Caco-2 (cell line): ENCODE results near the gene LRP1. TPM values are rescaled to one million over a fixed set of nuclear protein-coding genes. Genes with fewer than 3 reads are reported as not detected.

Experiments
- BruUV-seq: library from RNA; stranded (reverse); fragments of 400-500 nt; replicated peaks from 2 replicates; lab custom pipeline; 2021; lab: Mats Ljungman, UMichigan
- CTCF ChIA-PET: fragments of 300-600 bp; sonication (Branson Sonifier 250); formaldehyde crosslinking; loops from one replicate; lab custom pipeline; 2022; ENCODE audit warnings: antibody characterized with exemption; lab: Charles Lee
- POLR2A ChIA-PET: fragments of 300-600 bp; sonication (Branson Sonifier 250); formaldehyde crosslinking; loops from one replicate; lab custom pipeline; 2022; ENCODE audit warnings: antibody characterized with exemption; lab: Charles Lee
- DNase-seq, 2 experiments: peaks; one replicate each; pipeline versions ENCODE4 v3.0.0 to v3.0.0-alpha.2; 2020 to 2022
- H3K27me3 ChIP-seq: replicated peaks from 2 replicates; pipeline ENCODE4 v1.6.0; 2011; ENCODE audit warnings: low read length; ENCODE audit not compliant: control insufficient read depth, insufficient read depth
- H3K36me3 ChIP-seq: 2 replicates; pipeline ENCODE4 v1.5.1; 2011; ENCODE audit warnings: low read length; ENCODE audit not compliant: control insufficient read depth, insufficient read depth
- H3K4me1 ChIP-seq: fragments of 250-450 bp; sonication (Bioruptor Pico); 2 replicates; pipeline ENCODE4 v1.5.1; 2020; ENCODE audit warnings: mild to moderate bottlenecking
- H3K4me3 ChIP-seq: 2 replicates; pipeline ENCODE4 v1.5.1; 2011; ENCODE audit warnings: low read depth, mild to moderate bottlenecking, control low read depth, low read length
- H3K9me3 ChIP-seq: fragments of 250-450 bp; sonication (Bioruptor Pico); 2 replicates; pipeline ENCODE4 v1.5.1; 2020; ENCODE audit warnings: mild to moderate bottlenecking, moderate library complexity
- H3K27ac Mint-ChIP-seq: one replicate; pipeline ENCODE4 v1.8.0; 2022; ENCODE audit warnings: mixed read lengths; ENCODE audit not compliant: unreplicated experiment
- H3K27me3 Mint-ChIP-seq: one replicate; pipeline ENCODE4 v1.8.0; 2022; ENCODE audit warnings: mixed read lengths; ENCODE audit not compliant: insufficient read depth, unreplicated experiment
- H3K36me3 Mint-ChIP-seq: one replicate; pipeline ENCODE4 v1.8.0; 2022; ENCODE audit warnings: mild to moderate bottlenecking, mixed read lengths; ENCODE audit not compliant: insufficient read depth, unreplicated experiment
- H3K4me1 Mint-ChIP-seq: one replicate; pipeline ENCODE4 v1.8.0; 2022; ENCODE audit warnings: low read depth, mixed read lengths; ENCODE audit not compliant: unreplicated experiment
- H3K4me3 Mint-ChIP-seq: one replicate; pipeline ENCODE4 v1.8.0; 2022; ENCODE audit warnings: mild to moderate bottlenecking, moderate library complexity, mixed read lengths; ENCODE audit not compliant: unreplicated experiment
- H3K9me3 Mint-ChIP-seq: one replicate; pipeline ENCODE4 v1.8.0; 2022; ENCODE audit warnings: mixed read lengths; ENCODE audit not compliant: unreplicated experiment
- CTCF ChIP-seq, 2 experiments: fragments of 200-600 bp in 1 of 2; IDR thresholded peaks; 1 replicate in 1 of 2; 2 replicates in 1 of 2; pipeline versions ENCODE4 v1.5.1 to v1.8.0; 2011 to 2022; ENCODE audit warnings: antibody characterized with exemption in 1 of 2, control low read depth in 1 of 2, inconsistent platforms in 1 of 2, low read depth in 1 of 2, low read length in 1 of 2, mild to moderate bottlenecking in 1 of 2, moderate library complexity in 1 of 2; ENCODE audit not compliant: insufficient read depth in 1 of 2, severe bottlenecking in 1 of 2, unreplicated experiment in 1 of 2
- intact Hi-C: fragments of 100-400 bp; cut with micrococcal nuclease; formaldehyde crosslinking; loops from one replicate; pipeline ENCODE4 v1.10.0; 2022; ENCODE audit not compliant: unreplicated experiment
- total RNA-seq: library from RNA; stranded (reverse); gene quantifications from 2 replicates; pipeline ENCODE4 v1.2.3, GENCODE V29; 2022

LRP1 gene
- total RNA-seq, 1 experiment from 2014 or later = 111 TPM

DNA sequence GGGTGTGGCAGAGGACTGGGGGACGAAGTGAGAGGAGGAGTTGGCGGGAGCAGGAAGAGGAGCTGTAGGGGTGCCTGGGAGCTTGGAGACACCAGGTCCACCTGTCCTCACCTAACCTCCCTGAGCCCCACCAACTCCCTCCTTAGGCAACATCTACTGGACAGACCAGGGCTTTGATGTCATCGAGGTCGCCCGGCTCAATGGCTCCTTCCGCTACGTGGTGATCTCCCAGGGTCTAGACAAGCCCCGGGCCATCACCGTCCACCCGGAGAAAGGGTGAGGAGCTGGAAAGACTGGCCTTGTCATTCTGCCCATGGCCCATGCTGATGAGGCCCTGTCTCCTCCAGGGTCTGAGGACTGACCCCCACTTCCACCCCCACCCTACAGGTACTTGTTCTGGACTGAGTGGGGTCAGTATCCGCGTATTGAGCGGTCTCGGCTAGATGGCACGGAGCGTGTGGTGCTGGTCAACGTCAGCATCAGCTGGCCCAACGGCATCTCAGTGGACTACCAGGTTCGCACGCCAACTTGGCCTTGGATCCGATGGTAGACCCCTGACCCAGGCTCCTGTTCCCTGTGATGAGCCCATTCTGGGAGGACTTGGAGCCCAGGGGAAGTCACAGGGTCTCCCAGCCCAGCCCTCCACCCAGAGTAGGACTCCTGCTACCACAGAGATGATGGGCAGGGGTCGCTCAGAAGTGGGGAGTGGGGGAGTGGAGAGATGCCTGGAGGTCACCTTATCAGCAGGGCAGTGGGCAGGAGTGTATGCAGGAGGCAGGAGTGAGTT, 55.8 kb downstream of the LRP1 start:
- POLR2A ChIA-PET = no interaction called here
- BruUV-seq = no TSS peak
- Mint-ChIP-seq H3K4me3 (no peak overlapping the region), H3K4me1 (peaks cover 17% of the 10 kb centered on the region), H3K9me3 (no peaks in the 10 kb centered on the region), H3K36me3 (peaks cover 71% of the 10 kb centered on the region), H3K27ac (no peak overlapping the region), H3K27me3 (no peaks in the 10 kb centered on the region)
- H3K9me3 ChIP-seq = no peaks in the 10 kb centered on the region
- CTCF ChIA-PET = interaction anchor here (1.4 to 2.3 kb wide), 2 partner anchors 57 to 115 kb away, joined by 10 to 49 read pairs; partner anchors contain the start of gene LRP1
- H3K36me3 ChIP-seq = peaks cover 4% of the 10 kb centered on the region
- DNase-seq = no peak
- intact Hi-C loops = loop anchor here (1.0 to 2.0 kb wide), 2 partner anchors 60 to 115 kb away; no protein-coding TSS in a partner anchor
- H3K4me1 ChIP-seq = no peaks in the 10 kb centered on the region
- H3K4me3 ChIP-seq = no peak overlapping the region
- TF ChIP-seq CTCF (IDR thresholded peaks at IDR 0.05; ENCODE audit: insufficient read depth in 1 of 2, low read depth in 1 of 2, low read length in 1 of 2, severe bottlenecking in 1 of 2, unreplicated experiment in 1 of 2) = no peak
- no peaks in the 10 kb centered on the region for H3K27me3 ChIP-seq

DNA sequence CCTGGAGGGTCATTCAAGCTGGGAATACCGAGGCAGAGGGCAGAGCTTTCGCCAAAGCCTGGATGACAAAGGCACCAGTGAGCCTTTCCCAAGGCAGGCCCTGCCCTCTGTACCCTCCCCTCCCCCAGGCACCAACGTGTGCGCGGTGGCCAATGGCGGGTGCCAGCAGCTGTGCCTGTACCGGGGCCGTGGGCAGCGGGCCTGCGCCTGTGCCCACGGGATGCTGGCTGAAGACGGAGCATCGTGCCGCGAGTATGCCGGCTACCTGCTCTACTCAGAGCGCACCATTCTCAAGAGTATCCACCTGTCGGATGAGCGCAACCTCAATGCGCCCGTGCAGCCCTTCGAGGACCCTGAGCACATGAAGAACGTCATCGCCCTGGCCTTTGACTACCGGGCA, 57.1 kb downstream of the LRP1 start:
- H3K4me3 Mint-ChIP-seq = no peak overlapping the region
- CTCF ChIA-PET = interaction anchor here (1.2 kb wide), 1 partner anchor 58 kb away, joined by 3 read pairs; the partner anchor contains the start of gene LRP1
- no peak for TF ChIP-seq CTCF (IDR thresholded peaks at IDR 0.05; ENCODE audit: insufficient read depth in 1 of 2, low read depth in 1 of 2, low read length in 1 of 2, severe bottlenecking in 1 of 2, unreplicated experiment in 1 of 2)
- H3K36me3 Mint-ChIP-seq = peaks cover 60% of the 10 kb centered on the region
- H3K4me1 ChIP-seq = no peaks in the 10 kb centered on the region
- peaks cover 4% of the 10 kb centered on the region for H3K36me3 ChIP-seq
- H3K9me3 ChIP-seq = no peaks in the 10 kb centered on the region
- intact Hi-C loops = no loop called here
- no peak overlapping the region for H3K27ac Mint-ChIP-seq
- H3K4me3 ChIP-seq = no peak overlapping the region
- H3K27me3 ChIP-seq = no peaks in the 10 kb centered on the region
- no peak for DNase-seq
- H3K27me3 Mint-ChIP-seq = no peaks in the 10 kb centered on the region
- BruUV-seq = no TSS peak
- POLR2A ChIA-PET = no interaction called here
- peaks cover 17% of the 10 kb centered on the region for H3K4me1 Mint-ChIP-seq
- H3K9me3 Mint-ChIP-seq = no peaks in the 10 kb centered on the region

DNA sequence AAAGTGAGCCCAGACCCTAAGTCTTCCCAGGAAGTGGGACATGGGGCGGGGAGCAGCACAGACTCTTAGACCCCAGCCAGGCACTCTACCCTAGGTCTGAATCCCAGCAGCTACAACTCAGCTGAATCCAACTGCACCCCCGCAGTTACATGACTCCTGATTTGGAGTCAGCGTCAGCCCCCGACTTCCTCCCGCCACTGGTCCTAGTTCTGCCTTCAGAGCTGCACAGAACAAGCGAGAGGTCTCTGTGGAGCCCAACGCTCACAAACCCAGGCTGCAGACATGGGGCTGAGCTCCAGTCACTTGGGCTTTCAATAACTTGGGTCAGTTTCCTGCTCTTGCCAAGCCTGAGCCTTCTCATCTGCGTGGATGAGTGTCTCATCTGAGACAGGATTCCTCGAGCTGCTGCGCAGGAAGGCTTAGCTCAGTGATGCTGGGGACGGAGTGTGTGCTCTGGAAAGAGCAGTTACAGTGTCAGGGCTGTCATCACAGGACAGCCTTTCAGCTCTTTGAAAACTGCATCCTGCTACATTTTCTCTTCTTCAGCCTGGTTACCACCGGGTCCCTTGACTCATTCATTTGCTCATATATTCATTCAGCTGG, 57.7 kb downstream of the LRP1 start:
- no peak for TF ChIP-seq CTCF (IDR thresholded peaks at IDR 0.05; ENCODE audit: insufficient read depth in 1 of 2, low read depth in 1 of 2, low read length in 1 of 2, severe bottlenecking in 1 of 2, unreplicated experiment in 1 of 2)
- Mint-ChIP-seq H3K27ac (no peak overlapping the region), H3K9me3 (no peaks in the 10 kb centered on the region), H3K36me3 (peaks cover 60% of the 10 kb centered on the region), H3K4me1 (peaks cover 17% of the 10 kb centered on the region), H3K27me3 (no peaks in the 10 kb centered on the region), H3K4me3 (no peak overlapping the region)
- no peak for DNase-seq
- Histone ChIP-seq H3K36me3 (peaks cover 4% of the 10 kb centered on the region), H3K4me3 (no peak overlapping the region), H3K9me3 (no peaks in the 10 kb centered on the region), H3K4me1 (no peaks in the 10 kb centered on the region), H3K27me3 (no peaks in the 10 kb centered on the region)
- POLR2A ChIA-PET = no interaction called here
- intact Hi-C loops = no loop called here
- no TSS peak for BruUV-seq
- CTCF ChIA-PET = interaction anchor here (1.2 kb wide), 1 partner anchor 58 kb away, joined by 3 read pairs; the partner anchor contains the start of gene LRP1
